HT1080 (cell line): ENCODE measurements around the gene LRP1B. TPM values are rescaled to one million over a fixed set of nuclear protein-coding genes. Genes with fewer than 3 reads are reported as not detected.

ENCODE experiments used
- DNase-seq: peaks from one replicate; pipeline ENCODE4 v3.0.0-alpha.2; 2015; ENCODE audit warnings: low read depth
- polyA plus RNA-seq, 2 experiments: library from polyadenylated mRNA; depleted of rRNA; stranded (reverse); fragments of >200 nt; gene quantifications; 2 replicates each; pipeline ENCODE4 v1.2.3, GENCODE V29; 2015
- total RNA-seq: library from RNA; depleted of rRNA; stranded (reverse); fragments of >200 nt; shearing (Covaris generic); gene quantifications from 2 replicates; pipeline ENCODE4 v1.2.3, GENCODE V29; 2014; rRNA removed

The LRP1B gene
- total RNA-seq = 0.03 and 0.05 TPM in 2 replicates
- polyA plus RNA-seq (2015; cell fraction: cytosol; rRNA removed) = 0.01 and 0.03 TPM in 2 replicates
- 0.12 and 0.14 TPM in 2 replicates for polyA plus RNA-seq (2015; cell fraction: nucleus; rRNA removed)

- DNase-seq = peak; percentile 19
Observed at GRCh38 chr2:142131010-142131669, at the start of gene LRP1B. Gene LRP1B (minus strand): TSS chr2:142131016. CDS start chr2:142130729, 287 bp downstream.

DNA sequence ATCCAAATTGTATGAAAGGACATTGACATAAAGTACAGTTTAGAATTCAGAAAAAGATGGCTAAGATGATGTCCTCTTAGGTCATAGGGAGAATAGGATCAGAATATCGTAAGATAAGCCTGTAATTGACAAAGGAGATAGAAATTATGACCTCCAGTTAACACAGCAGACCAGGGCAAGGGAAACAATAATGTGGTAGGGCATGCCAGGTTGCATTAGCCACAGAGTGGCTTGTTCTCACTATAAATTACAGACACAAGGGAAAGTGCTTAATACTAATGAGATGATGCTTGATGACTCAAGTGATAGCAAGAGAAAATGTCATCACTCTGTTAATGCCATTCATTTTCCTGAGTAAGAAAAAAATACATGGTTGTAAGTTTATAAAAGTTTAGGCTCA, 48.9 kb upstream of the LRP1B start:
- DNase-seq = no peak

DNA sequence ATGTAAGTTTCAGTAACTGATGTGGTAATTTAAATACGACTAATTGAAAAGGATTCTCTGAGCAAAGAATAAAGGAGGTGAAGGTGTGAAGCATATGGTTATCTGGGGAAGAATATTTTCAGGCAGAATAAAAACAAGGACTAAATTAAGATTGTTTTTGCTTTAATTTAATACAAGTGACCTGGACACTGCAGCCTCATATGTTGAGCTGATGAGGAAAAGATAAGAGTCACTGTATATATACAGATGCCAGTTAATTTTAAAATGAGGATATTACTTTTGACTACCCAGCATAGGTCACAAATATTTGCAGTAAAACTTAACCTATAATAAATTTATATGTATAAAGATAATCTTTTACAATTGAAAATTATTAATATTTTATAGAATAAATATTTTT, 47.8 kb upstream of the LRP1B start:
- DNase-seq = no peak

- DNase-seq = no peak
Observed at GRCh38 chr2:142176941-142177340, 46.1 kb upstream of the LRP1B start.

- no peak for DNase-seq
Observed at GRCh38 chr2:142175813-142176338, 45.1 kb upstream of the LRP1B start.

GRCh38 chr2:142174176-142174575, 43.4 kb upstream of the LRP1B start:
- DNase-seq = no peak

GRCh38 chr2:142170847-142171246, 40.0 kb upstream of the LRP1B start:
- DNase-seq = no peak

GRCh38 chr2:142165790-142166189, 35.0 kb upstream of the LRP1B start:
- peak; percentile 56 for DNase-seq

DNA sequence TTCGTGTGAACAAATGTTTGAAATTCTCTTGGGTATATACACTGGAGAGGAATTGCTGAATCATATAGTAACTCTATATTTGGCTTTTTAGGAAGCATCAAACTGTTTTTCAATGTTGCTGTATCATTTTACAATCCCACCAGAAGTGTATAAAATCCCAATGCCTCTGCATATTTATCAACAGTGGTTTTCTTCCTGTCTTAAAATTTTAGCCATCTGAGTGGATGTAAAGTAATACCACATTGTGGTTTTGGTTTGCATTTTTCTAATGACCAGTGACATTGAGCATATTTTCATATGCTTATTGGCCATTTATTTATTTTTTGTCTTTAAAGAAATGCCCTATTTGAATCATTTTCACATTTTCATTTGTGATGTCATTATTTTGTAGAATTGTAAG, 22.8 kb upstream of the LRP1B start:
- no peak for DNase-seq

GRCh38 chr2:142150453-142150852, 19.6 kb upstream of the LRP1B start:
- no peak for DNase-seq

- no peak for DNase-seq
Observed at GRCh38 chr2:142144547-142144946, 13.7 kb upstream of the LRP1B start.

DNA sequence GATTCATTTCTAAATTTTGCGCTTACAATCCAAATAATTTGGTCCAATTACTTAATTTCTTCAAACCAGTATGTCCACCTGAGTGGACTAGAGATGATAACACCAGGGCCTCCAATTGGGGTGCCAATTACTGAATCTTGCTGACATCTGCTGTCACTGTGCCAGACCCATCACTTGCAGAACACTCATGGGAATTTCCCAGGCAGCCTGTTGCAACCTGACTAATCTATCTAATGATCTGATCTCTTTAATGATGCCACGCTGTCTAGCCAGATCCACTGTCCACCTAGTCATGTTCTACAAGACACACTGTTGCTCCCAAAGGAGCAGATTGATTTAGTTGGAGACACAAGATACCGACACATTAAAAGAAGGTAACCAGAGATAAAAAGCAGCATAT, 11.8 kb upstream of the LRP1B start:
- no peak for DNase-seq

DNA sequence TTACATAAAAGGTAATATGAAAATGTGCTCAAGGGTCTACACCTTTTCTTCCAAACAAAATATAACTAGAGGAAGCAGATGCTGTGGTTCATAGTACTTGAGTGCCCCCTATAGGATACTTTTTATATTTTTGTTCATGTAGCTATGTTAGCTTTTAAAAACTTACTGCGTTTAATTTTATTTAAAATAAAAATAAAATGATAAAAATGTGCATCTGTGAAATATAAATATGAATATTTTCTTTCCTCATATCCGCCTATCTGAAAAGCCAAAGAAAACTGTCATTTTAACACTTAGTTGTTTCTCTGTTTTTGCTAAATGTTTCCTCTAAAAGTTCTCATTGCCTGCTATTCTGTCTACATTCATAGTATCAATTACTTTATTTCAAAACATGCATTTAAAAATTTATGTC, 9.6 kb upstream of the LRP1B start:
- DNase-seq = peak; percentile 20

DNA sequence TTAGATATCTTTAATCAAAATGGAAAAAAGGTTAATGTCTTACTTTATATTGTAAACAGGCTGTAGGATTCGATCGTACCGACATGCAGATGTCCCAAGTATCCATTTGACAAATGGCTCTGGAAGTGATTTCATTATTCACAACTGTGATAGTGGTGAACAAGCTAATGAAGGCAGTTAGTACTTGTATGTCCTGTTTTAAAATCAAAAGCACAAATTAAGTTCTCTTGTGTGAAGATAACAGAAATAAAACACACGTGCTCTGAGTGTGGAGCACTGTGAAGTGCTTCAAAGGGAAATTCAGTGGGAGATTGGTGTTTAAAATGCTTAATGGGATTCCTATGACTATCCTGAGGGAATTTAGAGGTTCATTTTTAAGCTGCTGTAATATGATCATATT, 8.6 kb upstream of the LRP1B start:
- no peak for DNase-seq

GRCh38 chr2:142136571-142136970, 5.8 kb upstream of the LRP1B start:
- no peak for DNase-seq

DNA sequence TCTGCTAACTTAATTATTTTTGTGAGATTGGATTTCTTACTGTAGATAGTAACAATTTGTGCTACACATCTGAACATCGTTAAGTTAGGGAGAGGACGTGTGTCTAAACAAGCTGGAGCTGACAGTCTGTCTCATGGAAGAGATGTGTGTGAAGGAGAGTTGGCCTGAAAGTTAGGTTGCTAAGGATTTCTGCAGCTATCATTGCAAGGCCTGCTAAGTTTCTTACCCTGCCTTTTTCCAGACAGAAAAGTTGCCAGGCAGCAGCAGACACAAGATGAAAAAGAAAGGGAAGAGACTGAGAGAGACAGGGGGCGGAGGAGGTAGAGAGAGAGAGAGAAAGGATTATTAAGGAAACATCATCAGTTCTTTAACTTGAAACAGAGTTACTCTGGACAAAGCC, 4.1 kb upstream of the LRP1B start:
- no peak for DNase-seq

DNA sequence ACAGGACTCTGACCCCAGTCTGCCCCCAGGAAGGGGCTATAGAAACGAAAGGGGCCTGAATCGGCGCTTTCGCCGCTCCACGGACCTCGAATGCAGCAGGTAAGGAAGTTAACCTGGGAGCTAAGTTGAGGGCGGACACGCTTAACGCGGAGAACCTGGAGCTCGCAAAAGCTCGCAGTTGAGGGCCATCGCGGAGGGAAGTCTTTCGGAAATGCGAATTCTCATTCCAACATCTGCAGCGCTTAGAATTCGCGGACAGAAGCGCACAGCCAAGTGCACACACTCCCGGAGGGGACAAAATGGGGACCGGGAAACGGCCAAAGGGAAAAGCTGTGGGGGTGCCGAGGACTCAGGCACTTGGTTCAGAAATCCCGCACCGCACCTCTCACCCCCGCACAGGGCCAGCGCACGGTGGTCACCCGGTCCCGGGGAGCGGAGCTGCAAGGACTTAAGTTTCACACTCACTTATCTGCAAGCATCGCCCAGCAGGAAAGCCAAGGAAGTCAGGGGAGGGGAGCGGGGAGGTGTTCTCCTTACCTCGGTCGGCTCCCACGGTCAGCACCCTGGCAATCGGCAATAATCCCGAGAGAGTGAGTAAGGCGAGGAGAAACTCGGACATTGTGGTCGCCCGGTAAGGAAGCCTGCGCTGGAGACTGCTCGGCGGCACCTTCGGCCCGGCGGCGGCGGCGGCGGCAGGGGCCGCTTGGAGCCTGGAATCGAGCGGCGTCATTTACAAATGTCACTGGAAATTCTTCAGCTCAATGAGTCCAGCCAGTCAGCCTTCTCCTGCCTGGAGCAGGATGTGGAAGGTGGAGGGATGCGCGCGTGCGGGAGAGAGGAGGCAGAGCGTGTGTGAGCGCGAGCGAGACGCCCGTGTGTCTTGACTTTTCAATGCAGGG, 456 bp downstream of the LRP1B start:
- peak; percentile 47 for DNase-seq

DNA sequence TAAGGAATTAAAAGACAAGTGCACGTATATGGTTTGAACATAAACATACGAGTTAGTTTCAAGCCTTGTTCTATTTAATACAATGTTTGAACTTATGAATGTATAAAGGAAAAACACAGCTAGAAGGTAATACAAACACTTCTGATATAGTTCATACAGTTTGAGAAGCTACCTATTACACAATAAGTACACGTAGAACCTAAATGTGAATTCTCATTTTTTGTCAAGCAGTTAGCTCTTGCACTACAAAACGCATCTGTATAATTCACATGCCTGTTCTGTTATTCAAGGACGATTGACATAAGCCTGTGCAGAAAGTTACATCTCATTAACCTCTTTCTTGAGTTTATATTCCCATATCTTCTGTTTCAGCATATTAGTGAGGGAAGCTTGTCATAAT, 2.7 kb downstream of the LRP1B start:
- DNase-seq = no peak

DNA sequence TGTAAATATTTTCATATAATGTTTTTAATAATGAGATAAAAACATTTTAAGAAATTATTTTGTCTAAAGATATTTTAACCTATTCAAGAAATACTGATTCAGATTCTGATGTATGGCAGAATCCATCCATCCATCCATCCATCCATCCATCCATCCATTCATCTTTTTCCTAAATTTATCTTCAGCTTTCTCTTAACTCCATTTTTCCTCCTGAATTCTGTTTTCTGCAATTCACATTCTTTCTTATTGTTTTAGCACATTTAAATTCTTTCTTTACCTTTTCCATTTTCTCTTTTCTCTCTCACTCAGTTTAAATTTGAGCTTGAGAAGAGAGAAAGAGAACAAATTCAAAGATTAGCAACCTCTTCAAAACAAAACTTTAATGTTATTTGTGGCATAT, 3.6 kb downstream of the LRP1B start:
- no peak for DNase-seq

GRCh38 chr2:142124706-142125105, 6.1 kb downstream of the LRP1B start:
- DNase-seq = no peak

- no peak for DNase-seq
Observed at GRCh38 chr2:142119347-142119746, 11.5 kb downstream of the LRP1B start.

DNA sequence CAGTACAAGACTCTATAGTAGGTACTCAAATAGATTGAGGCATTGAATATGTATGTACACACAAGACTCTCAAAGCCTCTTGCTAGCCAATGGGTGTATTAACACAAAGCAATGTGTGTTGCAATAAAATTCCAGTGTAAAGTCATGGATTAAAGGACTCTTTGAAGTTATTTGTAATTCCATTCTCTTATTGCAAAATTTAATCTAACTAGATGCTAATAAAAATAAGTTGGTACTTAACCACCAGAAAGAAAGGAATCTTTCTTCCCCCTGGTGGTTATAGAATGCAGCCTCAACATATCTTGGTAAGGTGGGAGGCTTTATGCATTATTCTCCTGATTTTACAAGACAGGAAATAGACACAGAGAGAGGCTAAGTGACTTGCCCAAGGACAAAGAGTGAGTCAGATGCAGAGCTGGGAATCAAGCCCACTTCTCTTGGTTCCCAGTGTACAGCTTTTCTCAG, 18.0 kb downstream of the LRP1B start:
- peak; percentile 91 for DNase-seq
